ENCODE results near the gene CFAP77.

GRCh38 chr9:132451276-132451675 lies 41.3 kb downstream of the CFAP77 start:
- TF ChIP-seq EZH2 (IDR thresholded peaks at IDR 0.05; ENCODE audit: borderline replicate concordance, low read depth, low read length, poor library complexity, severe bottlenecking): no peak
- TF ChIP-seq, protein P1, sequence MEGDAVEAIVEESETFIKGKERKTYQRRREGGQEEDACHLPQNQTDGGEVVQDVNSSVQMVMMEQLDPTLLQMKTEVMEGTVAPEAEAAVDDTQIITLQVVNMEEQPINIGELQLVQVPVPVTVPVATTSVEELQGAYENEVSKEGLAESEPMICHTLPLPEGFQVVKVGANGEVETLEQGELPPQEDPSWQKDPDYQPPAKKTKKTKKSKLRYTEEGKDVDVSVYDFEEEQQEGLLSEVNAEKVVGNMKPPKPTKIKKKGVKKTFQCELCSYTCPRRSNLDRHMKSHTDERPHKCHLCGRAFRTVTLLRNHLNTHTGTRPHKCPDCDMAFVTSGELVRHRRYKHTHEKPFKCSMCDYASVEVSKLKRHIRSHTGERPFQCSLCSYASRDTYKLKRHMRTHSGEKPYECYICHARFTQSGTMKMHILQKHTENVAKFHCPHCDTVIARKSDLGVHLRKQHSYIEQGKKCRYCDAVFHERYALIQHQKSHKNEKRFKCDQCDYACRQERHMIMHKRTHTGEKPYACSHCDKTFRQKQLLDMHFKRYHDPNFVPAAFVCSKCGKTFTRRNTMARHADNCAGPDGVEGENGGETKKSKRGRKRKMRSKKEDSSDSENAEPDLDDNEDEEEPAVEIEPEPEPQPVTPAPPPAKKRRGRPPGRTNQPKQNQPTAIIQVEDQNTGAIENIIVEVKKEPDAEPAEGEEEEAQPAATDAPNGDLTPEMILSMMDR (conservative IDR thresholded peaks at IDR 0.05; ENCODE audit: low read depth, low read length): no peak

All from A673 (cell line).